DOHH2 (cell line): ENCODE results near the gene ITGA4.

Source experiments
- H3F3A ChIP-seq: fragments of 200-600 bp; sonication (generic), shearing (Covaris generic); 2 replicates; pipeline ENCODE4 v1.6.0; 2016; ENCODE audit warnings: antibody characterized with exemption, mild to moderate bottlenecking; ENCODE audit not compliant: control insufficient read depth, insufficient read depth
- H3K27ac ChIP-seq: fragments of 200-600 bp; sonication (generic); 2 replicates; pipeline ENCODE4 v1.5.1; 2014; ENCODE audit warnings: low read depth, mild to moderate bottlenecking, low read length, moderate library complexity
- H3K27me3 ChIP-seq: fragments of 200-600 bp; sonication (generic); 2 replicates; pipeline ENCODE4 v1.6.1; 2014; ENCODE audit warnings: mild to moderate bottlenecking, low read length, mixed read lengths; ENCODE audit not compliant: control insufficient read depth
- H3K36me3 ChIP-seq: fragments of 200-600 bp; sonication (generic); 2 replicates; pipeline ENCODE4 v1.6.1; 2014; ENCODE audit warnings: mild to moderate bottlenecking, low read length, moderate library complexity, mixed read lengths; ENCODE audit not compliant: control insufficient read depth
- H3K4me1 ChIP-seq: fragments of 200-600 bp; sonication (generic); 2 replicates; pipeline ENCODE4 v1.6.1; 2014; ENCODE audit warnings: mild to moderate bottlenecking, low read length, mixed read lengths; ENCODE audit not compliant: control insufficient read depth
- H3K4me2 ChIP-seq: fragments of 200-600 bp; sonication (generic); 2 replicates; pipeline ENCODE4 v1.6.0; 2014; ENCODE audit warnings: mild to moderate bottlenecking, low read length, moderate library complexity
- H3K4me3 ChIP-seq: fragments of 200-600 bp; sonication (generic); 2 replicates; pipeline ENCODE4 v1.5.1; 2014; ENCODE audit warnings: mild to moderate bottlenecking, low read length, mixed read lengths
- H3K79me2 ChIP-seq: fragments of 200-600 bp; sonication (generic); 2 replicates; pipeline ENCODE4 v1.6.1; 2014; ENCODE audit warnings: mild to moderate bottlenecking, low read length, mixed read lengths; ENCODE audit not compliant: control insufficient read depth
- H3K9me2 ChIP-seq: fragments of 200-600 bp; sonication (generic); replicated peaks from 2 replicates; pipeline ENCODE4 v1.6.1; 2014; ENCODE audit warnings: mild to moderate bottlenecking, low read length, mixed read lengths; ENCODE audit not compliant: control insufficient read depth
- H3K9me3 ChIP-seq: fragments of 200-600 bp; sonication (generic); 2 replicates; pipeline ENCODE4 v1.6.1; 2014; ENCODE audit warnings: antibody characterized with exemption, low read length, mixed read lengths; ENCODE audit not compliant: control insufficient read depth, insufficient read depth
- H4K20me1 ChIP-seq: fragments of 200-600 bp; sonication (generic); 2 replicates; pipeline ENCODE4 v1.6.0; 2014; ENCODE audit warnings: low read depth, mild to moderate bottlenecking, antibody characterized with exemption, low read length, moderate library complexity; ENCODE audit not compliant: control insufficient read depth, insufficient read depth
- EZH2phosphoT487 ChIP-seq: fragments of 200-600 bp; sonication (generic); IDR thresholded peaks from 2 replicates; pipeline ENCODE4 v1.6.1; 2017; ENCODE audit warnings: borderline replicate concordance, mild to moderate bottlenecking, antibody characterized with exemption, low read length, moderate library complexity, mixed read lengths
- TF ChIP-seq, protein P1 (sequence below): fragments of 200-600 bp; sonication (generic); IDR thresholded peaks from one replicate; pipeline ENCODE4 v1.5.1; 2014; ENCODE audit warnings: antibody characterized with exemption, mild to moderate bottlenecking, low read depth, low read length; ENCODE audit not compliant: poor library complexity, severe bottlenecking

Gene ITGA4

DNA sequence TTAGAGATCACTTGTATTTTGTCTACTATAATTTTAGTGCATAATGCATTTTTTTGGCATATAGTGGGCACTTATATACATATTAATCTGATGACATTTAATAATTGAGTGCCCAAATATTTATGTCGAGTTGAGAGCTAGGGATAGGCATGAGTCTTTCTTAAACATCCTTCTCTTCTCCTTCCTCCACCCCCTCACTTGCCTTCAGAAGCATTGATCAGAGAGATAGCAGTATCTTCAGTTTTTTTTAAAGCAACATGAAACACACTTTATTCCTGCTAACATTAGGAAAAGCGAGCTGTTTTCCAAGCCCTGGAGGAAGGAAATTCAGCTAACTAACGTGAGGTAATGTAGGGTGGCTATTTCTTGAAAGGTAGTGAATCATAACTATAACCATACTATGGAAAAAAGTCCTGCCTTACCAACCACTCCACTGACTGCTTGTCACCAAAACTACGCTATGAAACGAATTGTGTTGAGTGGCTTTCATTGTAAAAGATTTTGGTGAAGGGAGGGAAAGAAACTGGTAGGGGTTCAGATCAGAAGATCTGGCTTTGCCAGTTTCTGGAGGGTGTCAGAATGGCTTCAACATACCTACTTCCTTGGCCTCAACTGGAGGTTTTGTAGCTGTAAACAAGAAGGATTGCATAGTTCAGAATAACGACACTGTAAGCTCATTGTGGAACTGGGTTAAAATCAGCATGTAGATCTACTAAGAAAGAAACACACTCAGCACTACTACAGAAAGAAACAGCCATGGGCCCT, 2.3 kb upstream of the ITGA4 start:
- no peak overlapping the region for H3K4me3 ChIP-seq
- TF ChIP-seq, protein P1, sequence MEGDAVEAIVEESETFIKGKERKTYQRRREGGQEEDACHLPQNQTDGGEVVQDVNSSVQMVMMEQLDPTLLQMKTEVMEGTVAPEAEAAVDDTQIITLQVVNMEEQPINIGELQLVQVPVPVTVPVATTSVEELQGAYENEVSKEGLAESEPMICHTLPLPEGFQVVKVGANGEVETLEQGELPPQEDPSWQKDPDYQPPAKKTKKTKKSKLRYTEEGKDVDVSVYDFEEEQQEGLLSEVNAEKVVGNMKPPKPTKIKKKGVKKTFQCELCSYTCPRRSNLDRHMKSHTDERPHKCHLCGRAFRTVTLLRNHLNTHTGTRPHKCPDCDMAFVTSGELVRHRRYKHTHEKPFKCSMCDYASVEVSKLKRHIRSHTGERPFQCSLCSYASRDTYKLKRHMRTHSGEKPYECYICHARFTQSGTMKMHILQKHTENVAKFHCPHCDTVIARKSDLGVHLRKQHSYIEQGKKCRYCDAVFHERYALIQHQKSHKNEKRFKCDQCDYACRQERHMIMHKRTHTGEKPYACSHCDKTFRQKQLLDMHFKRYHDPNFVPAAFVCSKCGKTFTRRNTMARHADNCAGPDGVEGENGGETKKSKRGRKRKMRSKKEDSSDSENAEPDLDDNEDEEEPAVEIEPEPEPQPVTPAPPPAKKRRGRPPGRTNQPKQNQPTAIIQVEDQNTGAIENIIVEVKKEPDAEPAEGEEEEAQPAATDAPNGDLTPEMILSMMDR: no peak
- no peaks in the 10 kb centered on the region for H4K20me1 ChIP-seq
- no peaks in the 10 kb centered on the region for H3K9me3 ChIP-seq
- no peaks in the 10 kb centered on the region for H3K27me3 ChIP-seq
- no peaks in the 10 kb centered on the region for H3K9me2 ChIP-seq
- peaks cover 3% of the 10 kb centered on the region for H3F3A ChIP-seq
- peaks cover 26% of the 10 kb centered on the region for H3K79me2 ChIP-seq
- peaks cover 25% of the 10 kb centered on the region for H3K36me3 ChIP-seq
- H3K27ac ChIP-seq: no peak overlapping the region
- H3K4me2 ChIP-seq: peak overlapping the region; percentile 97
- peaks cover 37% of the 10 kb centered on the region for H3K4me1 ChIP-seq

DNA sequence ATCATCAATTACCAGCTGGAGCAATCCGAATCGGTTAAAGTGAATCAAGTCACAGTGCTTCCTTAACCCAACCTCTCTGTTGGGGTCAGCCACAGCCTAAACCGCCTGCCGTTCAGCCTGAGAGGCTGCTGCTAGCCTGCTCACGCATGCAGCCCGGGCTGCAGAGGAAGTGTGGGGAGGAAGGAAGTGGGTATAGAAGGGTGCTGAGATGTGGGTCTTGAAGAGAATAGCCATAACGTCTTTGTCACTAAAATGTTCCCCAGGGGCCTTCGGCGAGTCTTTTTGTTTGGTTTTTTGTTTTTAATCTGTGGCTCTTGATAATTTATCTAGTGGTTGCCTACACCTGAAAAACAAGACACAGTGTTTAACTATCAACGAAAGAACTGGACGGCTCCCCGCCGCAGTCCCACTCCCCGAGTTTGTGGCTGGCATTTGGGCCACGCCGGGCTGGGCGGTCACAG, 496 bp upstream of the ITGA4 start:
- H3K79me2 ChIP-seq: peaks cover 44% of the 10 kb centered on the region
- no peaks in the 10 kb centered on the region for H3K27me3 ChIP-seq
- H3K4me2 ChIP-seq: peak overlapping the region; percentile 97
- H3K9me2 ChIP-seq: no peaks in the 10 kb centered on the region
- no peaks in the 10 kb centered on the region for H4K20me1 ChIP-seq
- H3K27ac ChIP-seq: peak overlapping the region; percentile 99
- H3K9me3 ChIP-seq: no peaks in the 10 kb centered on the region
- peaks cover 41% of the 10 kb centered on the region for H3K36me3 ChIP-seq
- no peak for TF ChIP-seq EZH2phosphoT487
- TF ChIP-seq, protein P1: no peak
- H3F3A ChIP-seq: peaks cover 3% of the 10 kb centered on the region
- H3K4me3 ChIP-seq: peak overlapping the region; percentile 95
- peaks cover 55% of the 10 kb centered on the region for H3K4me1 ChIP-seq

DNA sequence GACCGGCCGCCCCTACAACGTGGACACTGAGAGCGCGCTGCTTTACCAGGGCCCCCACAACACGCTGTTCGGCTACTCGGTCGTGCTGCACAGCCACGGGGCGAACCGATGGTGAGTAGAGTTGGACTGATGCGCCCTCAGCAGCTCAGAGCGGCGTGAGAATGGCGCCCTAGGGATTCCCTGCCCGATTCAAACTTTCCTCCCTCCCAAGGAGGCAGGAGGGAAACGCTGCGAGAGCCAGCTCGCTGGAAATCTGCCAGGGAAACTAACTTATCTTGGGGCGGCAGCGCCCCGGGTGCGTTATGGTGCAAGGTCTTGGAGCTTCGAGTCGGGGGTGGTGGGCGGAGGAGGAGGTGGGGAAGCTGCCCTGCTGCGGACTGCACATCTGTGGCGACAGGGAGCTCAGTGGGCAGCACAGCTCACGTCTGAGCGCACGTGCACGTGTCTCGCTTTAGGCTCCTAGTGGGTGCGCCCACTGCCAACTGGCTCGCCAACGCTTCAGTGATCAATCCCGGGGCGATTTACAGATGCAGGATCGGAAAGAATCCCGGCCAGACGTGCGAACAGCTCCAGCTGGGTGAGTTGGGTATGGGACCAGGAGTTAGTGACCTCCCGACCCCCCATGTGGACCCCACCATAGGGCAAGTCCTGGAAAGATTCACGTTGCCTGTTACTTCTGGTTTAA, 697 bp downstream of the ITGA4 start:
- Histone ChIP-seq H3K27ac (peak overlapping the region; percentile 99), H3K4me3 (peak overlapping the region; percentile 95), H3K4me1 (peaks cover 59% of the 10 kb centered on the region), H3K4me2 (peak overlapping the region; percentile 97), H3F3A (peaks cover 3% of the 10 kb centered on the region), H3K36me3 (peaks cover 48% of the 10 kb centered on the region), H4K20me1 (no peaks in the 10 kb centered on the region), H3K27me3 (no peaks in the 10 kb centered on the region), H3K79me2 (peaks cover 54% of the 10 kb centered on the region), H3K9me2 (no peaks in the 10 kb centered on the region), H3K9me3 (no peaks in the 10 kb centered on the region)
- TF ChIP-seq EZH2phosphoT487: no peak
- TF ChIP-seq, protein P1: no peak
